PC-3 (cell line): Measurements from ENCODE around the gene CSNK1G2. TPM values are rescaled to one million over a fixed set of nuclear protein-coding genes. Genes with fewer than 3 reads are reported as not detected.

Experiments
- ATAC-seq: fragments of 200-7000 bp; cut with Tn5 transposase; 2 replicates; pipeline ENCODE4 v1.9.1; 2020; ENCODE audit warnings: mild to moderate bottlenecking, moderate library complexity
- BruUV-seq: library from RNA; stranded (reverse); fragments of 400-500 nt; replicated peaks from 2 replicates; lab custom pipeline; 2021; lab: Mats Ljungman, UMichigan
- CTCF ChIA-PET: fragments of 300-600 bp; sonication (Branson Sonifier 250); formaldehyde crosslinking; loops from one replicate; lab custom pipeline; 2022; ENCODE audit warnings: antibody characterized with exemption; lab: Charles Lee
- POLR2A ChIA-PET: fragments of 300-600 bp; sonication (Branson Sonifier 250); formaldehyde crosslinking; loops from one replicate; lab custom pipeline; 2022; ENCODE audit warnings: antibody characterized with exemption; ENCODE audit not compliant: unreplicated experiment; lab: Charles Lee
- DNase-seq: peaks from one replicate; pipeline ENCODE4 v3.0.0-alpha.2; 2015
- H2AFZ ChIP-seq: fragments of 300-600 bp; sonication (generic); 2 replicates; pipeline ENCODE4 v1.6.0; 2016; ENCODE audit warnings: antibody characterized with exemption, low read length
- H3F3A ChIP-seq: fragments of 300-600 bp; sonication (generic); one replicate; pipeline ENCODE4 v1.6.0; 2017; ENCODE audit warnings: antibody characterized with exemption, low read length, control low read depth, mild to moderate bottlenecking; ENCODE audit not compliant: unreplicated experiment
- H3K27ac ChIP-seq: fragments of 300-600 bp; sonication (generic); 2 replicates; pipeline ENCODE4 v1.5.1; 2016; ENCODE audit warnings: mild to moderate bottlenecking, low read length
- H3K27me3 ChIP-seq: fragments of 300-600 bp; sonication (generic); 2 replicates; pipeline ENCODE4 v1.6.1; 2016; ENCODE audit warnings: low read length, mixed read lengths
- H3K36me3 ChIP-seq: fragments of 300-600 bp; sonication (generic); 2 replicates; pipeline ENCODE4 v1.6.1; 2016; ENCODE audit warnings: low read depth, mixed run types, low read length, mixed read lengths
- H3K4me1 ChIP-seq: fragments of 300-600 bp; sonication (generic); 2 replicates; pipeline ENCODE4 v1.5.1; 2016; ENCODE audit warnings: low read length; ENCODE audit not compliant: insufficient read depth
- H3K4me2 ChIP-seq: fragments of 300-600 bp; sonication (generic); 2 replicates; pipeline ENCODE4 v1.6.0; 2016; ENCODE audit warnings: low read length
- H3K4me3 ChIP-seq: fragments of 300-600 bp; sonication (generic); 2 replicates; pipeline ENCODE4 v1.5.1; 2016; ENCODE audit warnings: mild to moderate bottlenecking, low read length, mixed read lengths
- H3K79me2 ChIP-seq: fragments of 300-600 bp; sonication (generic); 2 replicates; pipeline ENCODE4 v1.6.1; 2017; ENCODE audit warnings: low read length, mixed read lengths
- H3K9ac ChIP-seq: fragments of 300-600 bp; sonication (generic); 2 replicates; pipeline ENCODE4 v1.6.0; 2016; ENCODE audit warnings: mild to moderate bottlenecking, low read length
- H3K9me2 ChIP-seq: fragments of 300-600 bp; sonication (generic); replicated peaks from 2 replicates; pipeline ENCODE4 v1.6.1; 2016; ENCODE audit warnings: mixed run types, low read length, mixed read lengths
- H3K9me3 ChIP-seq: fragments of 300-600 bp; sonication (generic); 2 replicates; pipeline ENCODE4 v1.6.1; 2016; ENCODE audit warnings: low read length, mixed read lengths
- H4K20me1 ChIP-seq: fragments of 300-600 bp; sonication (generic); 2 replicates; pipeline ENCODE4 v1.6.1; 2016; ENCODE audit warnings: low read length, mixed read lengths
- CTCF ChIP-seq: fragments of 300-600 bp; sonication (generic); conservative IDR thresholded peaks from 2 replicates; pipeline ENCODE4 v1.5.1; 2017; ENCODE audit warnings: antibody characterized with exemption, low read depth, mild to moderate bottlenecking, low read length
- EZH2 ChIP-seq: fragments of 300-600 bp; sonication (generic); IDR thresholded peaks from one replicate; pipeline ENCODE4 v1.6.1; 2017; ENCODE audit warnings: antibody characterized with exemption, mild to moderate bottlenecking, low read length; ENCODE audit not compliant: unreplicated experiment
- EZH2phosphoT487 ChIP-seq: fragments of 300-600 bp; sonication (generic); IDR thresholded peaks from 2 replicates; pipeline ENCODE4 v1.6.1; 2018; ENCODE audit warnings: mild to moderate bottlenecking, antibody characterized with exemption, low read length, borderline replicate concordance
- intact Hi-C: fragments of 100-400 bp; cut with micrococcal nuclease; formaldehyde crosslinking; loops from 2 replicates; pipeline ENCODE4 v1.9.0; 2023
- total RNA-seq: library from RNA; depleted of rRNA; stranded (reverse); fragments of >200 nt; gene quantifications from 2 replicates; pipeline ENCODE4 v1.2.3, GENCODE V29; 2014

CSNK1G2 gene
- total RNA-seq, 1 experiment from 2014 or later, result 83.6 TPM

GRCh38 chr19:1955171-1956121, 14.5 kb downstream of the CSNK1G2 start:
- Histone ChIP-seq H4K20me1 (no peaks in the 10 kb centered on the region), H3K36me3 (no peaks in the 10 kb centered on the region), H3F3A (no peaks in the 10 kb centered on the region), H3K27ac (no peak overlapping the region), H3K9me3 (no peaks in the 10 kb centered on the region), H3K27me3 (no peaks in the 10 kb centered on the region), H3K9ac (no peak overlapping the region), H3K4me2 (no peak overlapping the region), H3K9me2 (no peaks in the 10 kb centered on the region), H3K4me3 (no peak overlapping the region), H3K4me1 (no peaks in the 10 kb centered on the region), H3K79me2 (peaks cover 46% of the 10 kb centered on the region), H2AFZ (no peak overlapping the region)
- ChIA-PET CTCF (no interaction called here), POLR2A (no interaction called here)
- ATAC-seq, result no peak
- intact Hi-C loops, result no loop called here
- TF ChIP-seq CTCF (no peak), EZH2 (no peak), EZH2phosphoT487 (no peak)
- BruUV-seq, result no TSS peak
- no peak for DNase-seq

GRCh38 chr19:1956122-1956494, 15.1 kb downstream of the CSNK1G2 start:
- peaks cover 41% of the 10 kb centered on the region for H3K79me2 ChIP-seq
- no peaks in the 10 kb centered on the region for H3K9me3 ChIP-seq
- H3K36me3 ChIP-seq, result no peaks in the 10 kb centered on the region
- no peaks in the 10 kb centered on the region for H3K27me3 ChIP-seq
- H3K9me2 ChIP-seq, result no peaks in the 10 kb centered on the region
- no peak for ATAC-seq
- no peak overlapping the region for H3K4me3 ChIP-seq
- no peak overlapping the region for H3K9ac ChIP-seq
- no peak overlapping the region for H3K4me2 ChIP-seq
- no peaks in the 10 kb centered on the region for H4K20me1 ChIP-seq
- no peaks in the 10 kb centered on the region for H3K4me1 ChIP-seq
- no peak for DNase-seq
- intact Hi-C loops, result no loop called here
- ChIA-PET CTCF (no interaction called here), POLR2A (no interaction called here)
- no peak overlapping the region for H3K27ac ChIP-seq
- H3F3A ChIP-seq, result no peaks in the 10 kb centered on the region
- H2AFZ ChIP-seq, result no peak overlapping the region
- no peak for TF ChIP-seq EZH2phosphoT487
- BruUV-seq, result no TSS peak

GRCh38 chr19:1956868-1957492, 16.0 kb downstream of the CSNK1G2 start:
- no peak overlapping the region for H3K9ac ChIP-seq
- intact Hi-C loops, result no loop called here
- ATAC-seq (no peak), DNase-seq (no peak)
- ChIA-PET POLR2A (no interaction called here), CTCF (no interaction called here)
- BruUV-seq, result no TSS peak
- no peak for TF ChIP-seq CTCF
- no peak for TF ChIP-seq EZH2phosphoT487
- no peak for TF ChIP-seq EZH2
- no peaks in the 10 kb centered on the region for H3K27me3 ChIP-seq
- no peaks in the 10 kb centered on the region for H3F3A ChIP-seq
- H3K9me2 ChIP-seq, result no peaks in the 10 kb centered on the region
- no peaks in the 10 kb centered on the region for H3K9me3 ChIP-seq
- H3K4me3 ChIP-seq, result no peak overlapping the region
- H3K4me2 ChIP-seq, result no peak overlapping the region
- H3K36me3 ChIP-seq, result no peaks in the 10 kb centered on the region
- H3K27ac ChIP-seq, result no peak overlapping the region
- no peaks in the 10 kb centered on the region for H4K20me1 ChIP-seq
- H3K79me2 ChIP-seq, result peaks cover 41% of the 10 kb centered on the region
- H3K4me1 ChIP-seq, result no peaks in the 10 kb centered on the region
- no peak overlapping the region for H2AFZ ChIP-seq
